Upper lobe of right lung (tissue), 1 donor: Measurements from ENCODE around the gene PRR3. TPM values are rescaled to one million over a fixed set of nuclear protein-coding genes. Genes with fewer than 3 reads are reported as not detected.
A peak's percentile ranks its signal among the peaks of the same experiment; 100 is the strongest.

Source experiments
- ATAC-seq: fragments of 200-7000 bp; cut with Tn5 transposase; one replicate; pipeline ENCODE4 v1.9.1; 2020; ENCODE audit warnings: mild to moderate bottlenecking, moderate library complexity
- DNase-seq: peaks from one replicate; pipeline ENCODE4 v3.0.0-alpha.2; 2020
- H3K27ac ChIP-seq: fragments of 200-600 bp; one replicate; pipeline ENCODE4 v1.8.0; 2022
- H3K27me3 ChIP-seq: fragments of 200-600 bp; one replicate; pipeline ENCODE4 v1.8.0; 2022; ENCODE audit warnings: mild to moderate bottlenecking
- H3K36me3 ChIP-seq: fragments of 200-600 bp; one replicate; pipeline ENCODE4 v1.8.0; 2022
- H3K4me1 ChIP-seq: fragments of 200-600 bp; one replicate; pipeline ENCODE4 v1.8.0; 2022
- H3K4me3 ChIP-seq: fragments of 200-600 bp; one replicate; pipeline ENCODE4 v1.8.0; 2022; ENCODE audit warnings: mild to moderate bottlenecking
- H3K9me3 ChIP-seq: fragments of 200-600 bp; one replicate; pipeline ENCODE4 v1.8.0; 2022
- CTCF ChIP-seq: fragments of 200-600 bp; IDR thresholded peaks from one replicate; pipeline ENCODE4 v1.8.0; 2022; ENCODE audit warnings: antibody characterized with exemption
- intact Hi-C: fragments of 100-400 bp; cut with DNase I; formaldehyde crosslinking; loops from one replicate; pipeline ENCODE4 v1.11.0; 2022
- total RNA-seq: library from RNA; stranded (reverse); fragmentation: NEBNext Ultra II Directional; extraction: Animal tissue kit (Norgen Biotek cat#: 25700); gene quantifications from one replicate; pipeline ENCODE4 v1.2.1, GENCODE V29; 2021
- donor health status: DM: no; HTN: yes; CAD: no; lungs with severe emphysema.

The PRR3 gene
- total RNA-seq, 1 donor from 2014 or later, result 6.9 TPM

GRCh38 chr6:30599625-30600324 lies 42.7 kb downstream of the PRR3 start:
- Histone ChIP-seq H3K27ac (no peak overlapping the region), H3K9me3 (no peaks in the 10 kb centered on the region), H3K36me3 (peaks cover 49% of the 10 kb centered on the region)

GRCh38 chr6:30600451-30600961 lies 43.4 kb downstream of the PRR3 start:
- Histone ChIP-seq H3K9me3 (no peaks in the 10 kb centered on the region), H3K36me3 (peaks cover 52% of the 10 kb centered on the region), H3K27ac (no peak overlapping the region), H3K27me3 (no peaks in the 10 kb centered on the region), H3K4me3 (no peak overlapping the region), H3K4me1 (no peaks in the 10 kb centered on the region)
- TF ChIP-seq CTCF, result no peak
- ATAC-seq (no peak), DNase-seq (peak; percentile 69)
- intact Hi-C loops, result loop anchor here (5.0 kb wide), 1 partner anchor 118 kb away; no protein-coding TSS in a partner anchor

More at GRCh38 chr6:30599625-30600324, 42.7 kb downstream of the PRR3 start:
- no peak for TF ChIP-seq CTCF
- ATAC-seq, result no peak
- intact Hi-C loops, result loop anchor here (5.0 kb wide), 1 partner anchor 117 kb away; no protein-coding TSS in a partner anchor
- Histone ChIP-seq H3K27me3 (no peaks in the 10 kb centered on the region), H3K4me1 (no peaks in the 10 kb centered on the region), H3K4me3 (no peak overlapping the region)
- DNase-seq, result peak; percentile 19

GRCh38 chr6:30601436-30601814 lies 44.3 kb downstream of the PRR3 start:
- intact Hi-C loops, result loop anchor here (5.0 kb wide), 1 partner anchor 119 kb away; no protein-coding TSS in a partner anchor
- TF ChIP-seq CTCF, result no peak
- H3K9me3 ChIP-seq, result no peaks in the 10 kb centered on the region
- peaks cover 61% of the 10 kb centered on the region for H3K36me3 ChIP-seq
- no peak overlapping the region for H3K4me3 ChIP-seq
- no peaks in the 10 kb centered on the region for H3K27me3 ChIP-seq
- no peaks in the 10 kb centered on the region for H3K4me1 ChIP-seq
- ATAC-seq (no peak), DNase-seq (no peak)
- H3K27ac ChIP-seq, result no peak overlapping the region

- Histone ChIP-seq H3K4me1 (no peaks in the 10 kb centered on the region), H3K9me3 (no peaks in the 10 kb centered on the region), H3K27me3 (no peaks in the 10 kb centered on the region), H3K36me3 (peaks cover 67% of the 10 kb centered on the region), H3K27ac (no peak overlapping the region), H3K4me3 (no peak overlapping the region)
- no peak for ATAC-seq
- intact Hi-C loops, result loop anchor here (5.0 kb wide), 1 partner anchor 120 kb away; no protein-coding TSS in a partner anchor
- TF ChIP-seq CTCF, result no peak
- no peak for DNase-seq
These were observed 44.9 kb downstream of the PRR3 start for GRCh38 chr6:30601815-30602641.

GRCh38 chr6:30603961-30604360 lies 46.9 kb downstream of the PRR3 start:
- no peak for TF ChIP-seq CTCF
- intact Hi-C loops, result loop anchor here (5.0 kb wide), 1 partner anchor 122 kb away; no protein-coding TSS in a partner anchor
- Histone ChIP-seq H3K36me3 (peaks cover 86% of the 10 kb centered on the region), H3K4me1 (no peaks in the 10 kb centered on the region), H3K4me3 (no peak overlapping the region), H3K27me3 (no peaks in the 10 kb centered on the region), H3K9me3 (no peaks in the 10 kb centered on the region), H3K27ac (no peak overlapping the region)
- no peak for ATAC-seq
- DNase-seq, result no peak
